SJCRH30 (cell line): Measurements from ENCODE around the gene ZMAT5. TPM values are rescaled to one million over a fixed set of nuclear protein-coding genes. Genes with fewer than 3 reads are reported as not detected.

Experiments used
- DNase-seq, 2 experiments: peaks; one replicate each; pipeline ENCODE4 v3.0.0-alpha.2; 2015 to 2020
- H3K27ac ChIP-seq: fragments of 250-450 bp; sonication (Bioruptor Pico); 2 replicates; pipeline ENCODE4 v1.5.1; 2020; ENCODE audit warnings: mild to moderate bottlenecking, moderate library complexity
- H3K27me3 ChIP-seq: fragments of 250-450 bp; sonication (Bioruptor Pico); 2 replicates; pipeline ENCODE4 v1.5.1; 2020; ENCODE audit warnings: mild to moderate bottlenecking, moderate library complexity
- H3K36me3 ChIP-seq: fragments of 250-450 bp; sonication (Bioruptor Pico); 2 replicates; pipeline ENCODE4 v1.5.1; 2020; ENCODE audit warnings: mild to moderate bottlenecking, moderate library complexity
- H3K4me1 ChIP-seq: fragments of 250-450 bp; sonication (Bioruptor Pico); 2 replicates; pipeline ENCODE4 v1.5.1; 2020; ENCODE audit warnings: mild to moderate bottlenecking, moderate library complexity
- H3K4me3 ChIP-seq: fragments of 250-450 bp; sonication (Bioruptor Pico); 2 replicates; pipeline ENCODE4 v1.5.1; 2020; ENCODE audit warnings: mild to moderate bottlenecking, moderate library complexity
- H3K9me3 ChIP-seq: fragments of 250-450 bp; sonication (Bioruptor Pico); replicated peaks from 2 replicates; pipeline ENCODE4 v1.5.1; 2020; ENCODE audit warnings: mild to moderate bottlenecking, moderate library complexity
- total RNA-seq: library from RNA; depleted of rRNA; stranded (reverse); fragments of >200 nt; shearing (Covaris generic); gene quantifications from 2 replicates; pipeline ENCODE4 v1.2.3, GENCODE V29; 2014

Gene ZMAT5
- total RNA-seq, 1 experiment from 2014 or later: 16.1 TPM

GRCh38 chr22:29798318-29798717, 31.5 kb upstream of the ZMAT5 start:
- Histone ChIP-seq H3K27me3 (no peaks in the 10 kb centered on the region), H3K36me3 (peaks cover 22% of the 10 kb centered on the region; the same call in 1 of the 2 replicates), H3K9me3 (no peaks in the 10 kb centered on the region), H3K4me3 (no peak overlapping the region), H3K27ac (peak overlapping the region; percentile 71), H3K4me1 (peaks cover 18% of the 10 kb centered on the region)
- DNase-seq: peak; percentile 57 to 67

GRCh38 chr22:29797351-29797750, 30.5 kb upstream of the ZMAT5 start:
- no peaks in the 10 kb centered on the region for H3K9me3 ChIP-seq
- peaks cover 21% of the 10 kb centered on the region; the same call in 1 of the 2 replicates for H3K36me3 ChIP-seq
- no peak for DNase-seq
- H3K4me3 ChIP-seq: no peak overlapping the region
- H3K27ac ChIP-seq: no peak overlapping the region
- peaks cover 18% of the 10 kb centered on the region for H3K4me1 ChIP-seq
- no peaks in the 10 kb centered on the region for H3K27me3 ChIP-seq

- Histone ChIP-seq H3K27ac (no peak overlapping the region), H3K36me3 (peaks cover 10% of the 10 kb centered on the region; the same call in 1 of the 2 replicates), H3K4me1 (peaks cover 18% of the 10 kb centered on the region), H3K27me3 (no peaks in the 10 kb centered on the region), H3K4me3 (no peak overlapping the region), H3K9me3 (no peaks in the 10 kb centered on the region)
- no peak for DNase-seq
Measured at GRCh38 chr22:29795663-29796062, 28.9 kb upstream of the ZMAT5 start.

GRCh38 chr22:29793396-29793795, 26.6 kb upstream of the ZMAT5 start:
- Histone ChIP-seq H3K36me3 (peaks cover 6% of the 10 kb centered on the region; the same call in 1 of the 2 replicates), H3K27me3 (no peaks in the 10 kb centered on the region)

GRCh38 chr22:29790061-29790460, 23.3 kb upstream of the ZMAT5 start:
- no peaks in the 10 kb centered on the region for H3K4me1 ChIP-seq
- DNase-seq: no peak
- H3K27ac ChIP-seq: no peak overlapping the region
- H3K27me3 ChIP-seq: no peaks in the 10 kb centered on the region
- H3K4me3 ChIP-seq: no peak overlapping the region
- peaks cover 6% of the 10 kb centered on the region; the same call in 1 of the 2 replicates for H3K36me3 ChIP-seq
- no peaks in the 10 kb centered on the region for H3K9me3 ChIP-seq

More at GRCh38 chr22:29793396-29793795, 26.6 kb upstream of the ZMAT5 start:
- DNase-seq: no peak
- Histone ChIP-seq H3K9me3 (no peaks in the 10 kb centered on the region), H3K27ac (no peak overlapping the region), H3K4me3 (no peak overlapping the region), H3K4me1 (peaks cover 5% of the 10 kb centered on the region)

- Histone ChIP-seq H3K27ac (no peak overlapping the region), H3K27me3 (no peaks in the 10 kb centered on the region), H3K9me3 (no peaks in the 10 kb centered on the region), H3K4me1 (no peaks in the 10 kb centered on the region), H3K36me3 (peaks cover 6% of the 10 kb centered on the region; the same call in 1 of the 2 replicates), H3K4me3 (no peak overlapping the region)
- no peak for DNase-seq
Measured at GRCh38 chr22:29788339-29789279, 21.8 kb upstream of the ZMAT5 start.

- no peak overlapping the region for H3K4me3 ChIP-seq
- no peak for DNase-seq
- H3K36me3 ChIP-seq: peaks cover 6% of the 10 kb centered on the region; the same call in 1 of the 2 replicates
- no peaks in the 10 kb centered on the region for H3K4me1 ChIP-seq
- H3K27ac ChIP-seq: no peak overlapping the region
- no peaks in the 10 kb centered on the region for H3K9me3 ChIP-seq
- H3K27me3 ChIP-seq: no peaks in the 10 kb centered on the region
Measured at GRCh38 chr22:29787371-29787980, 20.7 kb upstream of the ZMAT5 start.

- Histone ChIP-seq H3K27ac (no peak overlapping the region), H3K4me1 (peaks cover 7% of the 10 kb centered on the region), H3K36me3 (peaks cover 6% of the 10 kb centered on the region; the same call in 1 of the 2 replicates), H3K4me3 (no peak overlapping the region), H3K9me3 (no peaks in the 10 kb centered on the region), H3K27me3 (no peaks in the 10 kb centered on the region)
- DNase-seq: no peak
Measured at GRCh38 chr22:29786031-29786430, 19.2 kb upstream of the ZMAT5 start.

- no peak overlapping the region for H3K27ac ChIP-seq
- no peak for DNase-seq
- H3K9me3 ChIP-seq: no peaks in the 10 kb centered on the region
- peaks cover 1% of the 10 kb centered on the region; the same call in 1 of the 2 replicates for H3K36me3 ChIP-seq
- H3K27me3 ChIP-seq: no peaks in the 10 kb centered on the region
- H3K4me3 ChIP-seq: no peak overlapping the region
- H3K4me1 ChIP-seq: peaks cover 15% of the 10 kb centered on the region
Measured at GRCh38 chr22:29784451-29785361, 17.9 kb upstream of the ZMAT5 start.

GRCh38 chr22:29782061-29782845, 15.4 kb upstream of the ZMAT5 start:
- H3K27ac ChIP-seq: no peak overlapping the region

GRCh38 chr22:29780748-29781676, 14.2 kb upstream of the ZMAT5 start:
- no peaks in the 10 kb centered on the region for H3K36me3 ChIP-seq
- H3K4me1 ChIP-seq: peaks cover 27% of the 10 kb centered on the region
- H3K4me3 ChIP-seq: peak overlapping the region; percentile 5; the same call in 1 of the 2 replicates
- no peaks in the 10 kb centered on the region for H3K27me3 ChIP-seq
- H3K9me3 ChIP-seq: no peaks in the 10 kb centered on the region
- DNase-seq: peak; percentile 55 to 69
- H3K27ac ChIP-seq: peak overlapping the region; percentile 86

More at GRCh38 chr22:29782061-29782845, 15.4 kb upstream of the ZMAT5 start:
- Histone ChIP-seq H3K27me3 (no peaks in the 10 kb centered on the region), H3K36me3 (no peaks in the 10 kb centered on the region), H3K4me1 (peaks cover 27% of the 10 kb centered on the region), H3K4me3 (no peak overlapping the region), H3K9me3 (no peaks in the 10 kb centered on the region)
- DNase-seq: no peak

- Histone ChIP-seq H3K27ac (peak overlapping the region; percentile 86), H3K9me3 (no peaks in the 10 kb centered on the region), H3K4me3 (no peak overlapping the region), H3K4me1 (peaks cover 27% of the 10 kb centered on the region), H3K36me3 (no peaks in the 10 kb centered on the region), H3K27me3 (no peaks in the 10 kb centered on the region)
- DNase-seq: no peak
Measured at GRCh38 chr22:29780220-29780619, 13.4 kb upstream of the ZMAT5 start.

- Histone ChIP-seq H3K4me3 (no peak overlapping the region), H3K27ac (no peak overlapping the region), H3K27me3 (no peaks in the 10 kb centered on the region), H3K36me3 (peaks cover 14% of the 10 kb centered on the region; the same call in 1 of the 2 replicates), H3K4me1 (peaks cover 1% of the 10 kb centered on the region; the same call in 1 of the 2 replicates), H3K9me3 (no peaks in the 10 kb centered on the region)
- DNase-seq: no peak
Measured at GRCh38 chr22:29773233-29773632, 6.4 kb upstream of the ZMAT5 start.
